ENCODE data around the gene ZNF324.

- TF ChIP-seq, protein P1, sequence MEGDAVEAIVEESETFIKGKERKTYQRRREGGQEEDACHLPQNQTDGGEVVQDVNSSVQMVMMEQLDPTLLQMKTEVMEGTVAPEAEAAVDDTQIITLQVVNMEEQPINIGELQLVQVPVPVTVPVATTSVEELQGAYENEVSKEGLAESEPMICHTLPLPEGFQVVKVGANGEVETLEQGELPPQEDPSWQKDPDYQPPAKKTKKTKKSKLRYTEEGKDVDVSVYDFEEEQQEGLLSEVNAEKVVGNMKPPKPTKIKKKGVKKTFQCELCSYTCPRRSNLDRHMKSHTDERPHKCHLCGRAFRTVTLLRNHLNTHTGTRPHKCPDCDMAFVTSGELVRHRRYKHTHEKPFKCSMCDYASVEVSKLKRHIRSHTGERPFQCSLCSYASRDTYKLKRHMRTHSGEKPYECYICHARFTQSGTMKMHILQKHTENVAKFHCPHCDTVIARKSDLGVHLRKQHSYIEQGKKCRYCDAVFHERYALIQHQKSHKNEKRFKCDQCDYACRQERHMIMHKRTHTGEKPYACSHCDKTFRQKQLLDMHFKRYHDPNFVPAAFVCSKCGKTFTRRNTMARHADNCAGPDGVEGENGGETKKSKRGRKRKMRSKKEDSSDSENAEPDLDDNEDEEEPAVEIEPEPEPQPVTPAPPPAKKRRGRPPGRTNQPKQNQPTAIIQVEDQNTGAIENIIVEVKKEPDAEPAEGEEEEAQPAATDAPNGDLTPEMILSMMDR (conservative IDR thresholded peaks at IDR 0.05; ENCODE audit: low read length), result no peak
- TF ChIP-seq EZH2phosphoT487 (IDR thresholded peaks at IDR 0.05; ENCODE audit: borderline replicate concordance, low read depth, low read length), result no peak
Measured at GRCh38 chr19:58474997-58475713, 8.3 kb downstream of the ZNF324 start.
